VCaP (cell line): Measurements from ENCODE around the gene SEPTIN3.

Source experiments
- H3K27ac ChIP-seq: fragments of 450-650 bp; 2 replicates; pipeline ENCODE4 v1.5.1; 2017
- TF ChIP-seq, protein P1 (sequence below): fragments of 450-650 bp; conservative IDR thresholded peaks from 2 replicates; pipeline ENCODE4 v1.5.1; 2017; ENCODE audit warnings: mild to moderate bottlenecking, moderate library complexity

Gene SEPTIN3, protein sequence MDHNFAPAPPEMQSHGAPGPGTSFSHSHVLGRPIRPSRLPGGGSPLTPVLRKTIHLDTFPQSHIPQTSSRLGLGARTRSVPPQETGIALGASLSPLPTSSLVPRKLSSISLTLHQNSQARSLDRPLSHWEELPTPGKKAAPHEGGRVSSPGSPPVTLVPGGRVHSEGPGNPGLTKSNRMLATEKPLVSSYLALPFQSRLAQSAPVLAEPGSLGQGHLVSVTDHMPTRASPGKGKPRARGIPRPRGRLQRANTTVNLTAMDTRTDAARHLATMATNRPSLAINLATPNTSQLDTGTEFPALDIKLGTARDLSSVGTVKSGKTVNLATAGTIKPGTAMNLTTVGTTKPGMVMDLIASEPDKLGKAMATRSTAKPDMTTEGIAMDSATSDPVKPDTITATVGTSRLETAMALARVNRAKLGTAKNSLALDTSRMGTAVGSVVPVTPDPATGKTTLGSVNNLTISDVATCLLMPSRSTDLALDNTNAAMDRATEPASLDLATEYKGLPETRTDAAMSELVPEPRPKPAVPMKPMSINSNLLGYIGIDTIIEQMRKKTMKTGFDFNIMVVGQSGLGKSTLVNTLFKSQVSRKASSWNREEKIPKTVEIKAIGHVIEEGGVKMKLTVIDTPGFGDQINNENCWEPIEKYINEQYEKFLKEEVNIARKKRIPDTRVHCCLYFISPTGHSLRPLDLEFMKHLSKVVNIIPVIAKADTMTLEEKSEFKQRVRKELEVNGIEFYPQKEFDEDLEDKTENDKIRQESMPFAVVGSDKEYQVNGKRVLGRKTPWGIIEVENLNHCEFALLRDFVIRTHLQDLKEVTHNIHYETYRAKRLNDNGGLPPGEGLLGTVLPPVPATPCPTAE

DNA sequence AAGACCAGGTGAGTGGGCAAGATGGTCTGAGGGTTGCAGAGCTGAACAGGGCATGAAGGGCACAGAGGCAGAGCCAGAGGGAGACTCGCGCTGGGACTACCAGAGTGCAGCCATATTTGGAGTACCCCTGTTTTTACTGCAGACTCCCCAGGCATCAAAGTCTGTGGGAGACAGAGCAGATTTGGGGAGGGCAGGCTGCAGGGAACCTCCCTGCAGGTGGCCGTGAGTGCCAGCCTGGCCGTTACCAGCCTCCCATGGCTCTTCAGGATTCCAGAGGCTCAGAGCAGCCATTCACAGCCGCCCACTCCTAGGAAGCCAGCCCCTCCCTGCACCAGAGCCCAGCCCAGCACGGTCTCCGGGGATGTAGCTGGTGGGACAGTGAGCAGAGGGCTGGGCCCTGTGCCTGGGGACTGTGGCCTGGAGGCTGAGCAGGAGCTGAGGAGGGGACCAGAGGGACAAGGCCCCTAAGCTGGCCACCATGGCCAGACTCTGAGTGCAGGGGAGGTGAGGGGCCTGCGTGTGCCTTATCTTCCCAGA, at the start of gene SEPTIN3:
Gene SEPTIN3 (plus strand): TSS at position 334 of the 537 bp plus-strand sequence. CDS start 2,050 bp downstream, outside the sequence.
- no peak within 1 kb of the TSS; the same call in 1 of the 2 replicates for H3K27ac ChIP-seq
- TF ChIP-seq, protein P1, sequence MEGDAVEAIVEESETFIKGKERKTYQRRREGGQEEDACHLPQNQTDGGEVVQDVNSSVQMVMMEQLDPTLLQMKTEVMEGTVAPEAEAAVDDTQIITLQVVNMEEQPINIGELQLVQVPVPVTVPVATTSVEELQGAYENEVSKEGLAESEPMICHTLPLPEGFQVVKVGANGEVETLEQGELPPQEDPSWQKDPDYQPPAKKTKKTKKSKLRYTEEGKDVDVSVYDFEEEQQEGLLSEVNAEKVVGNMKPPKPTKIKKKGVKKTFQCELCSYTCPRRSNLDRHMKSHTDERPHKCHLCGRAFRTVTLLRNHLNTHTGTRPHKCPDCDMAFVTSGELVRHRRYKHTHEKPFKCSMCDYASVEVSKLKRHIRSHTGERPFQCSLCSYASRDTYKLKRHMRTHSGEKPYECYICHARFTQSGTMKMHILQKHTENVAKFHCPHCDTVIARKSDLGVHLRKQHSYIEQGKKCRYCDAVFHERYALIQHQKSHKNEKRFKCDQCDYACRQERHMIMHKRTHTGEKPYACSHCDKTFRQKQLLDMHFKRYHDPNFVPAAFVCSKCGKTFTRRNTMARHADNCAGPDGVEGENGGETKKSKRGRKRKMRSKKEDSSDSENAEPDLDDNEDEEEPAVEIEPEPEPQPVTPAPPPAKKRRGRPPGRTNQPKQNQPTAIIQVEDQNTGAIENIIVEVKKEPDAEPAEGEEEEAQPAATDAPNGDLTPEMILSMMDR, result no peak

GRCh38 chr22:41920271-41920976, 48.8 kb upstream of the SEPTIN3 start:
- H3K27ac ChIP-seq, result no peak overlapping the region
- TF ChIP-seq, protein P1, result no peak

DNA sequence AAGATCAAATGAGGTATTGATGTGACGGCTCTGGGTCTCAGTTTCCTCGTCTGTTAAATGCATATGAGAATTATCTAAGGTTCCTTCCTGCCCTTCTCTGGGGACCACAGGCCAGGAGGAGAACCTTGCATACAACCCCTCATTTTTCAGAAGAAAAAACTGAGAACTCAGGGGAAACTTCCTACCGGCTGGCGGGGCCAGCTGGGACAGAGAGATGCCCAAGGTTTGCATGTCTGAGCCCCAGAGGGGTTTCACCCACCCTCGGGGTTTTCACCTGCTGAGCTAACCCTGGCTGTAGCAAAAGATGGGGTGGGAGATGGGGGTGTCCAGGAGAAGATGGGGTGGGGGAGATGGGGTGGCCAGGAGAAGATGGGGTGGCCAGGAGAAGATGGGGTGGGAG, 46.9 kb upstream of the SEPTIN3 start:
- TF ChIP-seq, protein P1, result no peak
- no peak overlapping the region for H3K27ac ChIP-seq

DNA sequence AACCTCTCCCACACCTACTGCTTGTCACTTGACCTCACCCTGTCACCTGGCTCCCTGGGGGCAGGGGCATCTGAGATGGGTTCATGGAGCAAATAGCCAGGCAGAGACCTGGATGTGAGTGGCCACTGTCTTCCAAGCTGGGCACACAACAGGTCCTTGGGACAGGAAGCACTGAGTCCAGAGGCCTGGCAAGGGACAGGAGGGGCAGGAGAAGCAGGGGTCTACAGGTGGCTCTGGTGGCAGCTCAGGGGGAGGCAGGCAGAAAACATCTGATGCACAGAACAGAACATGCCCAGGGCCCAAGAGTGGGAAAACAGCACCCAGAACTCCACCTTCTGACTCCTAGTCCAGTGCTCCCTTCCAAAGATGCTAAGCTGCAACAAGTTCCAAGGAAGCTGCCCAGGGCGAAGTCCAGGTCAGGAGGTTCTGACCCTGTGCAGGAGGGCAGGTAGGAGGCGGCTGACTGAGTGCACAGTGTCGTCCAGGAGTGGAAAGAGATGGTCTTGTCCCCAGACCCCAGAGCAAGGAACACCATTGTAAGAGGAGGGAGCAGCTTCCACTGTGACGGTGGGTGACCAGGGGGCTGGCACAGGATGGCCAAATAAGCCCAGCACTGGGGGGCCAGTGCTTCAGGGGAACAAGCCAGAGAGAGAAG, 46.2 kb upstream of the SEPTIN3 start:
- TF ChIP-seq, protein P1, result no peak
- no peak overlapping the region for H3K27ac ChIP-seq

- no peak overlapping the region for H3K27ac ChIP-seq
- TF ChIP-seq, protein P1, result no peak
Observed at GRCh38 chr22:41923595-41924276, 45.5 kb upstream of the SEPTIN3 start.

DNA sequence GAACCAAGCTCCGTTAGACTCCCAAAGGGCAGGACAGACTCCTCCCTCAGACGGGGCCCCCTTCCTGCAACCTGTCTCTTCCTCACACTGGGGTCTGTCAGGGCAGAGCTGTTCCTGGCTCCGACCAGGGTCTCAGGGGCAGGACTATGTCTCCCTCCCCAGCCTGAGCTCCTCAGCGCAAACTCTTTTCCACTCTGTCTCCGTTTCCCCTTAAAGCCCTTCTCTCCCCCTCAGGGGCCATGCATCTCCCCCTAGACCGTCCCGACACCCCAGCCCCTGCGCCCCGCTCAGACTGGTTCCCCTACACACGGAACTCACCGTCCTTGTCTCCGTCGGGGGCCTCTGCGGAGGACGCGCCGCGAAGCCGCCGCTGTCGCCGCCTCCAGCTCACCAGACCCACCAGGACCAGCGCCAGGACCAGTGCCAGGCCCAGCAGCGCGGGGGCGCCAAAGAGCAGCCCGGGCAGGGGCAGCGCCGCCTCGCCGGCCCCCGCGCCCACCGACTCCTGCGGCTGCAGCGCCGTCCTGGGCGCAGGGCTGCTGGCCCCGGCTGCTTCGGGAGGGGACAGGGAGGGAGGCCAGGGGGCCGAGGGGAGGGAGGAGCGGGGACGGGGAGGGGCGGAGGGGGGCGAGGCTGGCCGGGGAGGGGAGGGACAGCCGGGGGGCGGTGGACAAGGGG, 43.3 kb upstream of the SEPTIN3 start:
- peak overlapping the region; percentile 10; the same call in 1 of the 2 replicates for H3K27ac ChIP-seq
- TF ChIP-seq, protein P1, result peak; percentile 96
